Hepatocyte (in vitro differentiated cells): ENCODE measurements around the gene NPVF. TPM values are rescaled to one million over a fixed set of nuclear protein-coding genes. Genes with fewer than 3 reads are reported as not detected.

Experiments
- DNase-seq: peaks from one replicate; pipeline ENCODE4 v3.0.0-alpha.2; 2016; ENCODE audit warnings: low spot score
- H2AFZ ChIP-seq: fragments of 200-600 bp; sonication (generic); 2 replicates; pipeline ENCODE4 v1.6.0; 2016; ENCODE audit warnings: antibody characterized with exemption, mild to moderate bottlenecking
- H3K27ac ChIP-seq: fragments of 200-600 bp; sonication (generic); 2 replicates; pipeline ENCODE4 v1.5.1; 2016; ENCODE audit warnings: mild to moderate bottlenecking
- H3K27me3 ChIP-seq: fragments of 200-600 bp; sonication (generic); 2 replicates; pipeline ENCODE4 v1.6.1; 2016
- H3K36me3 ChIP-seq: fragments of 200-600 bp; sonication (generic); replicated peaks from 2 replicates; pipeline ENCODE4 v1.5.1; 2016; ENCODE audit warnings: low read depth; ENCODE audit not compliant: insufficient read depth
- H3K4me1 ChIP-seq: fragments of 200-600 bp; sonication (generic); 2 replicates; pipeline ENCODE4 v1.5.1; 2016; ENCODE audit warnings: mild to moderate bottlenecking, moderate library complexity; ENCODE audit not compliant: insufficient read depth
- H3K4me2 ChIP-seq: fragments of 200-600 bp; sonication (generic); 2 replicates; pipeline ENCODE4 v1.6.0; 2016
- H3K4me3 ChIP-seq: fragments of 200-600 bp; sonication (generic); 2 replicates; pipeline ENCODE4 v1.5.1; 2016; ENCODE audit warnings: mild to moderate bottlenecking
- H3K79me2 ChIP-seq: fragments of 200-600 bp; sonication (generic); 2 replicates; pipeline ENCODE4 v1.6.0; 2017; ENCODE audit warnings: mild to moderate bottlenecking
- H3K9me2 ChIP-seq: fragments of 200-600 bp; sonication (generic); replicated peaks from 2 replicates; pipeline ENCODE4 v1.6.0; 2017; ENCODE audit warnings: mild to moderate bottlenecking; ENCODE audit not compliant: insufficient read depth
- H3K9me3 ChIP-seq: fragments of 200-600 bp; sonication (generic); 2 replicates; pipeline ENCODE4 v1.5.1; 2016; ENCODE audit warnings: low read depth, mild to moderate bottlenecking
- H4K20me1 ChIP-seq: fragments of 200-600 bp; sonication (generic); 2 replicates; pipeline ENCODE4 v1.6.0; 2016; ENCODE audit warnings: mild to moderate bottlenecking; ENCODE audit not compliant: insufficient read depth, poor library complexity, severe bottlenecking
- CTCF ChIP-seq: fragments of 200-600 bp; sonication (generic); IDR thresholded peaks from 2 replicates; pipeline ENCODE4 v1.5.1; 2016; ENCODE audit warnings: antibody characterized with exemption, mild to moderate bottlenecking; ENCODE audit not compliant: poor library complexity
- EZH2 ChIP-seq: fragments of 200-600 bp; sonication (generic); IDR thresholded peaks from 2 replicates; pipeline ENCODE4 v1.6.1; 2016; ENCODE audit warnings: antibody characterized with exemption, mild to moderate bottlenecking, borderline replicate concordance
- EZH2phosphoT487 ChIP-seq: fragments of 200-600 bp; sonication (generic); IDR thresholded peaks from one replicate; pipeline ENCODE4 v1.6.1; 2018; ENCODE audit warnings: antibody characterized with exemption, mild to moderate bottlenecking, low read depth, moderate library complexity; ENCODE audit not compliant: unreplicated experiment, severe bottlenecking
- WGBS: methylation state at CpG from one replicate; pipeline ENCODE4 v1.1.6; 2016; ENCODE audit warnings: low lambda C conversion rate; ENCODE audit errors: missing lambda C conversion rate; 5-methylcytosine and 5-hydroxymethylcytosine counted together
- polyA plus RNA-seq: library from polyadenylated mRNA; unstranded; fragments of >200 nt; fragmentation: Nextera tagmentation; extraction: Ambion mirVana; gene quantifications from 2 replicates; pipeline ENCODE4 v1.2.1, GENCODE V29; 2016
- small RNA-seq: library from RNA; depleted of rRNA; stranded (forward); fragments of <200 nt; gene quantifications from one replicate; pipeline ENCODE3, GENCODE V24; 2014
- total RNA-seq: library from RNA; depleted of rRNA; stranded (reverse); fragments of >200 nt; gene quantifications from 2 replicates; pipeline ENCODE4 v1.2.3, GENCODE V29; 2014

Gene NPVF
- total and polyA plus RNA-seq, 2 experiments from 2014 or later = not detected

- H3K27ac ChIP-seq = no peak overlapping the region
- H3K9me2 ChIP-seq = no peaks in the 10 kb centered on the region
- H3K4me3 ChIP-seq = no peak overlapping the region
- TF ChIP-seq EZH2phosphoT487 = no peak
- no peaks in the 10 kb centered on the region for H4K20me1 ChIP-seq
- peaks cover 7% of the 10 kb centered on the region for H3K4me1 ChIP-seq
- H3K36me3 ChIP-seq = no peaks in the 10 kb centered on the region
- no peak for DNase-seq
- no peaks in the 10 kb centered on the region for H3K79me2 ChIP-seq
- peak overlapping the region; percentile 80 for H3K4me2 ChIP-seq
- 91% methylated on average over 7 of the region's 7 CpGs for WGBS
- H2AFZ ChIP-seq = no peak overlapping the region
- no peaks in the 10 kb centered on the region for H3K9me3 ChIP-seq
- no peaks in the 10 kb centered on the region for H3K27me3 ChIP-seq
Measured at GRCh38 chr7:25180946-25181345, 47.3 kb downstream of the NPVF start.

GRCh38 chr7:25180592-25180923 is 47.7 kb downstream of the NPVF start:
- Histone ChIP-seq H4K20me1 (no peaks in the 10 kb centered on the region), H3K27ac (no peak overlapping the region), H3K9me3 (no peaks in the 10 kb centered on the region), H2AFZ (peak overlapping the region; percentile 78), H3K36me3 (no peaks in the 10 kb centered on the region), H3K4me2 (peak overlapping the region; percentile 80), H3K9me2 (no peaks in the 10 kb centered on the region), H3K4me1 (peaks cover 7% of the 10 kb centered on the region), H3K79me2 (no peaks in the 10 kb centered on the region), H3K4me3 (peak overlapping the region; percentile 35), H3K27me3 (no peaks in the 10 kb centered on the region)
- TF ChIP-seq CTCF = no peak
- TF ChIP-seq EZH2 = no peak
- TF ChIP-seq EZH2phosphoT487 = no peak
- 52% methylated on average over 6 of the region's 6 CpGs for WGBS
- DNase-seq = no peak

- no peak for TF ChIP-seq EZH2phosphoT487
- TF ChIP-seq CTCF = peak; percentile 97
- 2% methylated on average over 34 of the region's 74 CpGs for WGBS
- H3K9me2 ChIP-seq = no peaks in the 10 kb centered on the region
- H2AFZ ChIP-seq = peak overlapping the region; percentile 86
- peaks cover 7% of the 10 kb centered on the region for H3K4me1 ChIP-seq
- no peaks in the 10 kb centered on the region for H3K79me2 ChIP-seq
- H3K27ac ChIP-seq = peak overlapping the region; percentile 89
- peak; percentile 94 for DNase-seq
- H4K20me1 ChIP-seq = no peaks in the 10 kb centered on the region
- peak overlapping the region; percentile 90 for H3K4me2 ChIP-seq
- peak overlapping the region; percentile 64 for H3K4me3 ChIP-seq
- no peaks in the 10 kb centered on the region for H3K27me3 ChIP-seq
- H3K9me3 ChIP-seq = no peaks in the 10 kb centered on the region
- no peaks in the 10 kb centered on the region for H3K36me3 ChIP-seq
Measured at GRCh38 chr7:25179771-25180591, 48.3 kb downstream of the NPVF start.

GRCh38 chr7:25179325-25179724 is 49.0 kb downstream of the NPVF start:
- Histone ChIP-seq H3K27ac (peak overlapping the region; percentile 89), H3K4me2 (peak overlapping the region; percentile 90), H3K9me2 (no peaks in the 10 kb centered on the region), H2AFZ (peak overlapping the region; percentile 86), H3K79me2 (no peaks in the 10 kb centered on the region), H3K4me3 (peak overlapping the region; percentile 64), H3K36me3 (no peaks in the 10 kb centered on the region), H4K20me1 (no peaks in the 10 kb centered on the region), H3K4me1 (peaks cover 7% of the 10 kb centered on the region), H3K9me3 (no peaks in the 10 kb centered on the region), H3K27me3 (no peaks in the 10 kb centered on the region)
- DNase-seq = no peak
- no peak for TF ChIP-seq CTCF
- TF ChIP-seq EZH2 = no peak
- no peak for TF ChIP-seq EZH2phosphoT487
- WGBS = 66% methylated on average over 9 of the region's 9 CpGs

Small RNAs within 50 kb of the gene (small RNA-seq; reads per million reads assigned to genes)
- gene RF00012 = not detected

Other genes starting within 250 kb of the NPVF start
- 18.0 and 19.1 TPM in 2 replicates for gene OSBPL3, start 248.3 kb downstream of the NPVF start, total RNA-seq
- 11.4 and 13.7 TPM in 2 replicates for gene OSBPL3, start 248.3 kb downstream of the NPVF start, polyA plus RNA-seq
- gene CYCS, start 103.2 kb downstream of the NPVF start, total RNA-seq = 78.7 and 91.3 TPM in 2 replicates
- 129 and 155 TPM in 2 replicates for gene CYCS, start 103.2 kb downstream of the NPVF start, polyA plus RNA-seq